Activated CD8-positive, alpha-beta memory T cell treated with anti-CD3 and anti-CD28 coated beads, Interleukin-2, amount 50 U/mL, for 1 hour (primary cell): ENCODE results near the gene SPC25.

Experiments used
- DNase-seq: peaks from one replicate; pipeline ENCODE4 v3.0.0-alpha.2; 2020; ENCODE audit errors: extremely low read depth

The SPC25 gene

DNA sequence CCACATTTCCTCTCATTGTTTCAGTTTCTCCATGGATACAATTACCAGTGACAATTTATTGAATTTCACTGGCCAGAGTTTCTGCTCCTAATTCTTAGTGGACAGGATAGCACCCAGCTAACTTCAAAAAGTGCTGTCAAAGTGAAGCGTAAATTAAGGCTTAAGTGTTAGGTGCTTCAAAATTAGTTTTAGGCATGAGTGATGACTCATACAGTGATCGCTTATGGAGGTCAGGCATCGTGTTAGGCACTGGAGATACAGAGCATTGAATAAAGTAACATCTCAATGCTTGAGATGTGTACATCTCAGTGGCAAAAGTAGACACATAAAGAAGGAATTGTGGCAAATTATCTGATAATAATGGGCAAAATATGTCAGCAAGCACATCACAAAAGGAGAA, 47.0 kb downstream of the SPC25 start:
- no peak for DNase-seq

DNA sequence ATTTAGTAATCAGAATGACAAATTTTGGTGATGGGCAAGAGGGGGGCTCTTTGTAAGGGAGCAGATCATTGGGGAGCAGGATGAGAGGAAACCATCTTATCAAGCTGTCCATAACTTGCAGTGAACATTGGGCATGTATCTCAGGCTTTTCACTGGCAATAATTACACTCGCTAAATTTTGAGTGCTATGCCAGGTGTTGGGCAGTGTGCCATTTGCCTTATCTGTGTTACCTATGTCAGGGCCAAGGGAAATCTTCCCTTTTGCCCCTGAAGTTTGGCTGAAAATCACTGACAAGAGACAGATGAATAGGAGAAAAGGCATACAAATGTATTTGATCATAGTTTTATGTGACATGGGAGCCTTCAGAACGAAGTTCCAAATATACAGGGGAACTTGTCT, 48.8 kb downstream of the SPC25 start:
- DNase-seq: no peak

DNA sequence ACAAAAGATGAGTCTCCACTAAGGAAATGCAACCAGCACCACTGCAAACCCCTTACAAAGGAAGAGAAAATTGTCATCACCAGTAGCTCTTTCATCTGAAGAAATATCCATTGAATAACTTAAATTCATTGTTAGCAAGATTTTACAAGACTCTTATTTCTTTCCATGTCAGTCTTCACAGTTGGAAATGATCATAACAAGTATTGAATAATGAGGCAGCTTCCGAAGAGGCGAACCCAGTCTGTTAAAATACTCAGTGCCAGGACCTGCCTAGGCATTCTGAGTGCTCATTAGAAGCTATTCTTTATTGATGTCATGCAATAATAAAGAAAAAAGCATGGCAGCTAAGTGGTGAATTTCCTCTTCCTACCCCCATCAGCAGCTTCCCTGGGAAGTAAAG, 54.3 kb downstream of the SPC25 start:
- DNase-seq: no peak

GRCh38 chr2:168831662-168832061, 58.6 kb downstream of the SPC25 start:
- no peak for DNase-seq

- no peak for DNase-seq
Observed at GRCh38 chr2:168830958-168831357, 59.3 kb downstream of the SPC25 start.

DNA sequence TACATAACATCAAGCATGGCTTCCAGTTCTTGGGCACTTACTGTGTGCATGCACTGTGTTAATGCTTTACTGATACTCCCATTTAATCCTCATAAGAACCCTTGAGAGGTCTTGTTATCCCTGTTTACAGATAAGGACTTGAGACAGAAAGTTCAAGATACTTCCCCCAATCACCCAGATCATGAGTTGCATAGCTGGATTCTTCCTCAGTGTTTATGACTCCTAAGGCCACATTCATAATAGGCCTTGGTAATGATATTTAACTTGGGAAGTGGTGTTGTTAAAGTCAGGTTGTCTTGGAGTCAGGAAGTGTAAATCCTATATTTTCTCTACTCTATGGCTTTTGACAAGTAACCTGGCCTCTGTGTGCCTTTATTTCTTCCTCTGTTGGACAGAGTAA, 65.1 kb downstream of the SPC25 start:
- no peak for DNase-seq

DNA sequence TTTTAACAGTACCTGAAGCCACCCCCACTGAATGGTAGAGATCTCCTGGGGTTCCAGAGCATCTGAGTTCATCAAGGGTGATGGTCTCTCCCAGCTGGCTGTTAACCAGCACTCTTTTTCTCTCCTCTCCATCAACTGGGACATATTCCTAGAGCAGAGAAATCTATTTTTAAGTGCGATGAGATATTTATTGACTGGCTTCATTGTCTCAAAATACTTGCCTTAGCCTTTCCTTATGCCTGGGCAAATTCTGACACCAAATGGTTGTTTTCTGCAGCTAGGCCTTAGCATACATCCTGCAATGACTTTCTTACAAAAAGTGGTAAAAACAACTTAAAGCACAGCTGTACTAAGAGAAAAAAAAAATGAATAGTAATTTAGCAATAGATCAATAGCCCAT, 68.2 kb downstream of the SPC25 start:
- DNase-seq: no peak

DNA sequence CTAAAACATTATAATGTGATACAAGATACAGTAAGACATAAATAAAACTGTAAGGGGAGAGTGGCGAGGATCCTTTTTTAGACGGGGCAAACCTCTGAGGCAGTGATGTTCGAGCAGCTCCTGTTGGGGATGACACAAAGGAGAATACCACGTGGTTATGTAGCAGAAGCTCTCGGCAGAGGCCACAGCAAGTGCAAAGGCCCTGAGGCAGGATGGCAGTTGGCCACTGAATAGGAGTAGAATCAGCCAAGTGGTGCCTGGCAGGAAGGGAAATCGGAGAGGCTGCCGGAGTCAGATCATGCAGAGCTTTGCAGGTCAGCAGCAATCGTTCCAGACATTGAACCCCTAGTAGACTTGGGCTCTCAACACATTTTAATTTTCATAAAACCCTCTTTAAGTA, 68.7 kb downstream of the SPC25 start:
- no peak for DNase-seq
